T-helper 1 cell (primary cell): ENCODE measurements around the gene INPP5D.
"Not testable (repeated sequence)": the region's sequence is repeated elsewhere in the genome, so short reads cannot be mapped to it uniquely, and the experiment has no call there.

Source experiments
- DNase-seq, 5 donors: peaks; one replicate each; pipeline ENCODE4 v3.0.0-alpha.2; 2012 to 2020

INPP5D gene

GRCh38 chr2:233053928-233054784, 6.0 kb upstream of the INPP5D start:
- peak; percentile 38 to 64 (median 58) for DNase-seq

GRCh38 chr2:233055362-233055761, 4.8 kb upstream of the INPP5D start:
- DNase-seq, result no peak

GRCh38 chr2:233056961-233057605, 3.1 kb upstream of the INPP5D start:
- DNase-seq, result no peak

- DNase-seq, result no peak
These were observed 1.2 kb upstream of the INPP5D start for GRCh38 chr2:233058717-233059546.

GRCh38 chr2:233059547-233059796, 670 bp upstream of the INPP5D start:
- no peak for DNase-seq

DNA sequence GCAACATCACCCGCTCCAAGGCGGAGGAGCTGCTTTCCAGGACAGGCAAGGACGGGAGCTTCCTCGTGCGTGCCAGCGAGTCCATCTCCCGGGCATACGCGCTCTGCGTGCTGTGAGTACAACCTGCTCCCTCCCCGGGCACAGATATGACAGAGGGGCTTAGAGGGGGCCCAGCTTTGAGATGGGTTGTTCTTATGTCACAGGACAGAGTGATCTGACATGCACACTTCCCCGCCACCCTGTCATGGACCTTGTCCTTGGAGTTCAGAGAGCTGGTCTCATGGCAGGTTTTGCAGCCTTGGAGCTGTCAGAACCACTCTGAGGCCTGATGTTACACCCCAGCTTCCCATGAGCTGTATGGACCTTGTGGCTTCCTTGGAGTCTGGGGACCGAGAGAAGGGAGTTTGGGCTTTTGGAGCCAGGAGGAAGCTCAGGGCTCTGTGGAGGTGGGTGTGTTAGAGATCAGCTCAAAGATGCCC, 398 bp downstream of the INPP5D start:
- DNase-seq, result no peak

GRCh38 chr2:233060980-233061590, 943 bp downstream of the INPP5D start:
- DNase-seq, result no peak

DNA sequence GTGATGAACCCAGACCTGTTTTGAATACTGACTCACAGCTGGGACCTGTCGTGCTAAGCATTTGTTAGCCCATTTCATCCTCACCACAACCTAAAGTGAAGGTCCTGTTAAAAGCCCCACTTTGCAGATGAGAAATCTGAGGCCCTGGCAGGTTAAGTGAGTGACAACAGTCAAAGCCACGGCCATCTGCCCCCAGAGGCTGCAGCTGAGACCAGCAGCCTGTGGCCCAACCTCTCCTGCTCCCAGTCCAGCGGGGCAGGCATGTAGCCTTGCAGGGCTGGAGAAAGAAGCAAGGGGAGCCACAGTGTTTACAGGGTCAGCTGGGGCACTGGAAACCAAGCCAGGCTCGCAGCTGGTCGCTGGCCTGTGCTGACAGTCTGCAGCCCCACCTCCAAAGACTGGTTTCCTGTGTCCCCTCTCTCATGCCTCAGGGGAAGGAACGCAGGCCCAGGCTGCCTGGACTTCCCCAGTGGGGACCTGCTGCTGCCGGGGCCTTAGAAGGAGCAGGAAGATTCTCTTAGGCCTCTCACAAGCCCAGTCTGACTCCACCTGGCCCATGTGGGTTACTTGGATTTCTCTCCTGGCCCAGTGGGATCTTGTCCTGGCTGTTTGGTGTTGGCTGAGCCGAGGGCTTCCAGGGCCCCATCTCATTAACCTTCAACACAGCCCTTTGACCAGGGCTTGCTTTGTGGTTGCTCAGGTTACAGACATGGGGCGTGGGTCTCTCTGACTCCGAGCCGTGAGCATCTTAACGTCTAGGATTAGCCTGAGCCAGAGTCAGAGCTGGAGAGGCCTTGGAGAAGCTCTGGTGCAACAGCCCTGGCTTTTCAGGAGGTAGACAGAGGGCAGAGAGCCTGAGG, 1.7 kb downstream of the INPP5D start:
- peak in 1 of 5 donors; percentile 62 for DNase-seq

DNA sequence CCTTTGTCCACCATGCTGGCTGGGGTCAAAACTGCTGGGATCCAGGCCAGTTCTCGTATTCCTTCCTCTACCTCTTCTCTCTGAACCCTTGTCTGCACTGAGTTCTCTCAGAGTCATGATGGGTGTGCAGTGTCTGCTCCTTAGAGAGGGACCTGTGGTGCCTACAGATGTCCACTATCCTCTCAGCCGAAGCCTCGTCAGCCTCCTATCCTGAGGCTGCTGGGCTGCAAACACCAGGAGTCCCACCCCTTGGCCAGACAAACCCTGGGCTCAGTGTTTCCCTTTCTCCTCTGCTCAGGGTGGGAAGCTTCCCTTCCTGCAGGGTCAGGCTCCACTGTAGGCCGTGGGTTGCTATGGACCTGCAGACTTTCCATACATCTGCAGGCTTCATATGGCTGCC, 2.3 kb downstream of the INPP5D start:
- no peak for DNase-seq

- DNase-seq, result no peak
These were observed 2.8 kb downstream of the INPP5D start for GRCh38 chr2:233062946-233063268.

DNA sequence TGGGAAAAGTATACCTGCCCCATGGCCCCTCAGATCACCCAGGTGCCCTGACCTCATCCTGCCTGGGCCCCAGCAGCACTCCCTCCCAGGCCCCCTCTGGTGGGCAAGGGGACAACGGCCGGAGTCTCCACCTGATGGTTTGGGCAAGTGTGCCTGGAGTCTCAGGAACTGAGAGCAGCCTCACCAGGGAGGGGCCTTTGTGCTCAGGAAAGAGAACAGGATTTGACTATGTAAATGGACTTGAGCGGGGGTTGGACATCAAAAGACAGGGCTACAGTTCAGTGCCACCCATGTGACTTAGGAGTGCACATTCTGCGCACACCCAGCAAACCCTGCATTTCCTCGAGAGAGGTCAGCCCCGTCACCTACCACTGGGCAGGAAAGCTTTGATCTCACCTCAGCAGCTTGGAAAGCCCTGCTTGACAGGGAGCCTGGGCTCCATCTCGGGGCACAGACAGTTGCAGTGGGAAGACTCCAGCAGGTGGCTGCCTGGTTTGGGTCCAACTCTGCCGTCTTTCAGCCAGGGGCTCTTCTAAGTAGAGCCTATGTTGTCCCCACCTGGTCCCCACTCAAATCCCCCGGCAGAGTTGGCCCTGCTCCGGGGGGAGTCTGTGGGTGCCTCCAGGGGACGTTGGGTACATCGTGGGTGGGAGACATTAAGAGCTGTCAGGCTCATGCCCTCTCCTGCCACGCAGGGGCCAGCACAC, 3.3 kb downstream of the INPP5D start:
- no peak for DNase-seq

GRCh38 chr2:233063976-233064411, 3.9 kb downstream of the INPP5D start:
- no peak for DNase-seq

DNA sequence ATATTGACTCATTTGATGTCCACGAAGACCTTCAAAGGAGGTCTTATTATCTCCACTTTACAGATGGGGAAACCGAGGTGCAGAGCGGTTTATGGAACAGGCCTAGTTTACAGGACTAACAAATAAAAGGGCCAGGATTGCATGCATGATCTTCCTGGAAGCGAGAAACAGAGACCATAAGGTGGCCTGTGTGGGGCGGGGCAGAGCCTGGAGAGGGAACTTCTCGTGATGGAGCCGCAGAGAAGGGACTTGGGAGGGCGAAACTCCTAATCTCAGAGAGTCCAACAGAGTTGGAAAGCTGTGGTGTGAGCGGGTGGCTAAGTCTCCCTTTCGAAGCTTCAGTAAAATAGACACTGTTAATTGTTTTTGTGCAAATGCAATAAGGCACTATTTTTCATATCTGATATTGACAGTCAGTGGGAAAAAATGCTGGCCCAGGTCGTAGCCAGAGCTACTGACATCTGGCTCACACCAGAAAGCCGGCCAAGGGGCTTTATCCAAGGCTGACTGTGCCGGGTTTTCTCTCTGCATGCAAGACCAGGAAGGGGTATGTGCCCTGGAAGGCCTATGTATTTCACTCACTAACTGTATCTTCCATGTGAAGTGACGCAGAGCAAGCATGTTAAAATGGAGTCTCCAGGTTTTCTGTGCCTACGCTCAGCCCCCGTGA, 4.5 kb downstream of the INPP5D start:
- DNase-seq, result no peak

DNA sequence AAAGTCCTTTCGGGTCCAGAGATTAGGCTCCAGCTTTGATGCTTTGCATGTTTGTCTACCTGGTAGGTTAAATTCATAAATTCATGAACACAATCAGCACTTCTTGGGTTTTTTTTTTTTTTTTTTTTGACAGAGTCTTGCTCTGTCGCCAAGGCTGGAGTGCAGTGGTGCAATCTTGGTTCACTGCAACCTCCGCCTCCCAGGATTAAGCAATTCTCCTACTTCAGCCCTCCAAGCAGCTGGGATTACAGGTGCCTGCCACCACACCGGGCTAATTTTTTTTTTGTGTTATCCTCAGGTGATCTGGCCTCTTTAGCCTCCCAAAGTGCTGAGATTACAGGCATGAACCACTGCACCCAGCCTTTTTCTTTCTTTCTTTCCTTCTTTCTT, 5.1 kb downstream of the INPP5D start:
- DNase-seq, result not testable (repeated sequence)

GRCh38 chr2:233065954-233066470, 5.9 kb downstream of the INPP5D start:
- DNase-seq, result no peak

- DNase-seq, result no peak
These were observed 8.7 kb downstream of the INPP5D start for GRCh38 chr2:233068762-233069418.

DNA sequence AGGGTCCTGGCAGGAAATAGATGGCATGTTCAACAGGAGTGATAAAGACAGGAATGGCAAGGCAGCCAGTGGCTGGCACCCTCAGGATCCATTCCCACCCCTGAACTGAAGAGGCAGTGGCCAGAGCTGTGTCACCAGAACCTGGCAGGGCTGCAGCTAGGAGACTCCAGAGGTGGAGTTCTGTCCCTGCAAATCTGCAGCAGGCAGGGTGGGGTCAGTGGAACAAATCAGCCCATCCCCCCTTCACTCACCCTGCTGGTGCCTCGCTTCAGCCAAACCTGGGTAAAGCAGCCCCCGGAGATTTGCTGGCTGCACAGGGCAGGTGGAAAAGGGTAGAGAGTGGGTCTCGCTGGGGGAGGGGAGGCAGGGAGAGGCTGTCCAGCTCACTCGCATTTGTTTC, 12.7 kb downstream of the INPP5D start:
- DNase-seq, result no peak

DNA sequence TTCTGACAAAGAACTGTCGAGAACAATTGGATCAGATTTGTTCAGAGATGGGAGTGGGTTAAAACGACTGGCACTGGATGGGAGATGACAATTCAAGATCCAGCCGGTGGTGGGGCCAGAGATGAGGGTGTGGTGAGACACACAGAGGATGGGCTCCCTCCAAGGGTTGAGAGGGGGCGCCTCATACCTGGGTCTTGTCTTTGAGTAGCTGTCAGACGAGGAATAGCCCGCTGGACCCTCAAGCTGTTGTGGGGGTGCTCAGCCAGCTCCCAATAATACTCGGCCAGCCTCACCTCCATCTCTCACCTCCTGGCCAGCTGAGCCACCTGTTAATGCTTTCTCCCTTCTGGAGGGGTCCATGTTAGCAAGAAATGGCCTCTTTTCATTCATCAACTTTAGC, 14.0 kb downstream of the INPP5D start:
- no peak for DNase-seq

- DNase-seq, result no peak
These were observed 15.2 kb downstream of the INPP5D start for GRCh38 chr2:233075141-233075965.
